HG03521 (cell line): ENCODE measurements around the gene COL4A6.

Experiments
- ATAC-seq: cut with Tn5 transposase; IDR thresholded peaks from one replicate; pipeline ENCODE4 v1.9.1; 2021; ENCODE audit warnings: mild to moderate bottlenecking, moderate library complexity; ENCODE audit not compliant: unreplicated experiment

COL4A6 gene

GRCh38 chrX:108285356-108285755, 152.9 kb downstream of the COL4A6 start:
- ATAC-seq, result no peak

- no peak for ATAC-seq
These were observed 162.5 kb downstream of the COL4A6 start for GRCh38 chrX:108275732-108276131.

GRCh38 chrX:108271397-108271787, 166.8 kb downstream of the COL4A6 start:
- no peak for ATAC-seq

GRCh38 chrX:108270739-108271396, 167.4 kb downstream of the COL4A6 start:
- ATAC-seq, result no peak

- no peak for ATAC-seq
These were observed 167.9 kb downstream of the COL4A6 start for GRCh38 chrX:108270280-108270679.

GRCh38 chrX:108268434-108269080, 169.7 kb downstream of the COL4A6 start:
- ATAC-seq, result no peak

DNA sequence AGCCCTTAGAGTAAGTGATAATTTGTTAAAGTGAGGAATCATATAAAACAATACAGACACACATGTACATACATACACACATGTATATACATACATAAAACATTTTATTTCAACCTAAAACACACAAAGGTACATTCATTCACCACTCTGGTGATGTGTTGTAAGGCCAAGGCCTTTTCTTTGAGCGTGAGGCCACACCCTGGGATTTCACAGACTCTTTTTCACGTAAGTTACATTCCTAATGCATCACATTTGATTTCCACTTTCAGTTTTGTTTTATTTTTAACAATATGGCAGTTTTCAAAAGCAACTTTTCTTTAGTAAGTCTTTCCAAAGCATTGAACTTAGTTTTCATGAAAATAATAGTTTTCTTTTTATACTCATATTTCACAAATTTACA, 170.7 kb downstream of the COL4A6 start:
- ATAC-seq, result no peak

- no peak for ATAC-seq
These were observed 173.8 kb downstream of the COL4A6 start for GRCh38 chrX:108264376-108264775.

- no peak for ATAC-seq
These were observed 176.5 kb downstream of the COL4A6 start for GRCh38 chrX:108261549-108262203.

DNA sequence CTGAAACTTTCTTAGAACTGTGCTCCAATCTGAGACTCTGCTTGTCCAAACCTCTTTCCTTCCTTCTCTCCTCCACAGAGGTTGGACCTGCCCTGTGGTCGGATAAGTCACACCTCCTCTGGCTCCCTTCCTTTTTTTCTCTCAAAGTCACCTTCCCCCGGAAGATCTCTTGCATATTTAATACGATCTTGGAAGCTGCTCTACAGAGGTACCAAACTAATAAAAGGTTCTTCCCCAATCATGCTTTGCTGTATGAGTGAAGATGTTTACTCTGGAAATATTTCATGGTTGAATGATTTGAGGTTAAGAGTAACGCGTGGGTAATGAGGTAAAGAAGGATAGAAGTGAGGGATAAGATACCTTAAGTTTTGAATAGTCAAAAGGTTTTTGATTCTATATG, 180.7 kb downstream of the COL4A6 start:
- no peak for ATAC-seq

- ATAC-seq, result no peak
These were observed 183.6 kb downstream of the COL4A6 start for GRCh38 chrX:108254636-108255035.

DNA sequence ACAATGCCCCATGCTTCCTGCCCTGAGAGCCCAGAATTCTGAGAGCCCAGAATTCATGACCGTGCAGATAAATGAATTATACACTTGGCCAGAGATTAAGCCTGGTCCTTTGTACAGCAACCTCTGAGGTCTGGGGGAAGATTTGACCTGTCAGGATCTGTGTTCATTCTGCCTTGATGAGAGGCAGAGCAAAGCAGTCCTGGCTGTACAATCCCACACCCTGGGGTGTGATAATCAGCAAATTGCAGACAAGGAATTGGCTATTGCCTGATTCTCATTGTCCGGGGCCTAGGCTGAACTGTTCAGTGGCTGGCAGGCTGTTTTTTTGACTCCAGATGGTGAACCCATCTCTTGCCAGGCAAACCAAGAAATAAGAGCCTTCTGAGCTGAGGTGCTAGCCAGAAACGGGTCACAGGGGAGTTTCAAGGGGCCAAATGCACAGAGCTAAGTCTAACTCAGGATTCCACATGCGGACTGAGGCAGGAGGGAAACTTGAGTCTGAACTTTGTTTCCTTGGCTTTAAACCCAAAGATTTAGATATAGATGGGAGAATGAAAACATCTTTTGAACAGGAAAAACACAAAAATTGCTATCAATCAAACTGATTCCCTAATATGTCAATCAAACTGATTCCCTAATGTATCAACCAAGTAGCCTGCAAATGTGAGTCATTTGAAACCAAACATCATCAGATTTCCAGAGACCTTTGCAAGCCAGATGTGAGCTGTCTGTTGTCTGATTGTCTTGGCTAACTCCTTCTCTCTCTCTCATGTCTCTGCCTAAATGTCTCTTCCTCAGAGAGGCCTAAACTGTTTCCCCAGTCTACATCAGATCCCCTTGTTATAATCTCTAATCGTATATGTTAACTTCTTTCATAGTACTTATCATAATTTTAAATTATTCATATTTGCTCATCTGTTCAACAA, 187.3 kb downstream of the COL4A6 start:
- no peak for ATAC-seq

DNA sequence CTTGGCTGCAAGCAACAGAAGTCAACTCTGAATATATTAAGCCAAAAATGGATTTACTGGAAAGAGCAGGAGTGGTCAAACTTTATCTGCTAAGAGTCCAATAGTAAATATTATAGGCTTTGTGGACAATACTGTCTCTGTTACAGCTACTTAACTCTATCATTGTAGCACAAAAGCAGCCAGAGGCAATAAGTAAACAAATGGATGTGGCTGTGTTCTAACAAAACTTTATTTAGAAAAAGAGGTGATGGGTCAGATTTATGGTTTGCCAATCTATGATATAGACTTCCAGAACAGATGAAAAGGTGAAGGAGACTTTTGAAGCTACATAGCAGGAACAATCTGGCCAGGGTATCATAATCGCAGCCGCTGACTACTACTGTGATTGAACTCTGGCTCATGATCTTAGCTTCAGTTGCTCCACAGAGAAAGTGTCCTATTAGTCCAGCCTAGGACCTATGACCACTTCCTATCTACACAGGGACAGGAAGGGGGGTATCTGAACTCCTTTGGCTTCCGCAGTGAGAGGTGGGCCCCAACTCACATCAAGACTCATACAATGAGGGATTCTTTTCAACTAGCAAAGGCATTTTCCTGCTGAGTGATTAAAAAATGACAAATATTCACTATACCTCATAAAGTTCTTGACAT, 191.8 kb downstream of the COL4A6 start:
- no peak for ATAC-seq

DNA sequence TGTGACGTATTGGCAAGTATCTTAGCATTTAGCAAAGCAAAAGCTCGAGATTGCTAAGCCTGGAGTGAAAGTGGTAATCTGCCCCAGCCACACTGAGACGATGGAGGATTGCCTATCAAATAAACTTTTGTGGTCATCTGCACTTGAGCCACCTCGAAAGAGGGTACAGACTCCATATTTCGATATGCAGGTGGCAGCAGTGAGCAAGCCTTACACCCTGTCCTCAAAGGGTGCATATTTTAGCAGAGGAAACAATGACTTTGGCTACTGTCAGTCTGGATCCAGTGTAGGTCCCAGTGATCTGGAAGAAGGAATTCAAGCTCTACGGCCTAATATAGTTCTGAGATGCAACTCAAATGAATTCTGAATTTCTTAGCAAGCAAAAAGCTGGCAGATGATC, 192.8 kb downstream of the COL4A6 start:
- no peak for ATAC-seq

- ATAC-seq, result no peak
These were observed 202.2 kb downstream of the COL4A6 start for GRCh38 chrX:108235986-108236385.

DNA sequence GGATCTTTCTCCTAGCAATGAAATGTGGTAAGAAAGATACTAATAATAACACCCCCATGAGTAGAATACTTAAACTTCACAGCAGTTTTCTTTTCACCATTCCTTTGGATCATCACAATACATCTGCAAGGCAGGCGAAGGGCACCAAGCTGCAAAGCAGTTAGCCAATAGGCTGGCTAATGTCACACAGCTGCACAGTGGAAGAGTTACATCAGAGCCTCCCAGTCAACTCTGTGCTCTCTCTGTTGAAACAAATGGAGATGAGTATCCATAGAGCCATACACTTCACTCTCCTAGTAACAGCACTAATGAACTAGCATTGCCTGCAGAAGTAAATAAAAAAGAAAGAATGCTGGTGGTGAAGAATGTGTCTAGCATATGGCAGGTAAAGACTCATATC, 207.6 kb downstream of the COL4A6 start:
- ATAC-seq, result no peak

GRCh38 chrX:108224727-108225621, 213.2 kb downstream of the COL4A6 start:
- ATAC-seq, result no peak

DNA sequence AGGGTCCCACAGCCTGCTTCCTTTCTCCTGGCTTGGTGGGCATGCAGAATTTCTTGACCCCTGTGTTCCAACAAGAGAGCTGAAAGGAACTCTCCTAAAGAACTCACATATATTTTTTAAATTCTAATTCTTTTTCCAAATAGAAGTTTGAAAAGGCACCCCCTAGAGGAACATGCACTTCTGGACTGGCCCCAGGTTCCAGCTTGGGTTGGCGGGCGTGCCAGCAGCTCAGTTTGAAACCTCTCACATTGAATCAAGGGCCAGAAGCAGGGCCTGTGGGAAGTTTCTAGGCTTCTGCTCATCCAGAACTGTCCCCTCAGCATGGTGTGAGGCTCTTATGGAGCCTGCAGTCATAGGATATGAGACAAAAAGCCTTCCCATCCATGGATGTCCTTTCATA, 214.0 kb downstream of the COL4A6 start:
- no peak for ATAC-seq

- no peak for ATAC-seq
These were observed 214.6 kb downstream of the COL4A6 start for GRCh38 chrX:108223585-108223984.
